OCI-LY3 (cell line): ENCODE measurements around the gene SH2D6.
A peak's percentile ranks its signal among the peaks of the same experiment; 100 is the strongest.

ENCODE experiments used
- H2AFZ ChIP-seq: fragments of 200-600, 300-600 bp; shearing (Covaris generic); 2 replicates; pipeline ENCODE4 v1.6.0; 2014; ENCODE audit warnings: antibody characterized with exemption, low read depth, low read length
- H3K27ac ChIP-seq: fragments of 200-600, 300-600 bp; sonication (generic); 2 replicates; pipeline ENCODE4 v1.5.1; 2014; ENCODE audit warnings: mild to moderate bottlenecking, low read length, moderate library complexity, mixed read lengths
- H3K27me3 ChIP-seq: fragments of 200-600, 300-600 bp; sonication (generic); 2 replicates; pipeline ENCODE4 v1.6.1; 2014; ENCODE audit warnings: low read depth, low read length, mixed read lengths
- H3K36me3 ChIP-seq: fragments of 200-600, 300-600 bp; sonication (generic); replicated peaks from 2 replicates; pipeline ENCODE3; 2014; ENCODE audit warnings: low read depth, low read length, mixed read lengths
- H3K4me1 ChIP-seq: fragments of 300-600, 200-600 bp; sonication (generic); 2 replicates; pipeline ENCODE4 v1.6.1; 2014; ENCODE audit warnings: low read length, mixed read lengths
- H3K4me2 ChIP-seq: fragments of 200-600, 300-600 bp; sonication (generic); 2 replicates; pipeline ENCODE4 v1.6.1; 2014; ENCODE audit warnings: low read length, mixed read lengths
- H3K4me3 ChIP-seq: fragments of 300-600, 200-600 bp; sonication (generic); 2 replicates; pipeline ENCODE4 v1.5.1; 2014; ENCODE audit warnings: antibody characterized with exemption, mild to moderate bottlenecking, low read length, moderate library complexity
- H3K79me2 ChIP-seq: fragments of 300-600, 200-600 bp; shearing (Covaris generic); 2 replicates; pipeline ENCODE4 v1.6.1; 2014; ENCODE audit warnings: mild to moderate bottlenecking, low read length, mixed read lengths
- H3K9ac ChIP-seq: fragments of 300-600, 200-600 bp; shearing (Covaris generic); 2 replicates; pipeline ENCODE4 v1.6.0; 2014; ENCODE audit warnings: mild to moderate bottlenecking, low read length, moderate library complexity
- H3K9me3 ChIP-seq: fragments of 200-600, 300-600 bp; shearing (Covaris generic); 2 replicates; pipeline ENCODE4 v1.6.1; 2014; ENCODE audit warnings: low read length, mixed read lengths; ENCODE audit not compliant: insufficient read depth
- H4K20me1 ChIP-seq: fragments of 200-600, 300-600 bp; sonication (generic); 2 replicates; pipeline ENCODE4 v1.6.1; 2016; ENCODE audit warnings: low read length, mixed read lengths; ENCODE audit not compliant: insufficient read depth
- EZH2phosphoT487 ChIP-seq: fragments of 200-600 bp; shearing (Covaris generic); IDR thresholded peaks from 2 replicates; pipeline ENCODE4 v1.6.1; 2018; ENCODE audit warnings: antibody characterized with exemption, mixed run types, low read depth
- TF ChIP-seq, protein P1 (sequence below): fragments of 200-600, 300-600 bp; sonication (generic); IDR thresholded peaks from 2 replicates; pipeline ENCODE4 v1.5.1; 2014; ENCODE audit warnings: antibody characterized with exemption, low read length, low read depth

The SH2D6 gene

DNA sequence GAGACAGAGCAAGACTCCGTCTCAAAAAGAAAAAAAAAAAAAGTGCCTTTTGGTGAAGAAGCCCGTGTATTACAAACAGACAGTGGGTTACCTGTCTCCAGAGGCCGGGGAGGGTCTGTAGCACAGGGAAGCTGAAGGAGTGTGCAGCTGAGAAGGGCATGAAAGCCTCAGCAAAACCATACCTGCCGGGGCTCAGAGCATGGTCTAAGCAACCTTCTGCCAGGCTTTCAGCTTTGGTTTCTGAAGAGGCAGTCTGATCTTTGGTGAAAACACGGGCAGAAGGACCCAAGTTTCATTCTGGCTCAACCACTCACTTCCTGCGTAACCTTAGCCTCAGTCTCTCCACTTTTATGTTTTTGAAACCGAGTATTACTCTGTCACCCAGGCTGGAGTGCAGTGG, 21.5 kb downstream of the SH2D6 start:
- H3K79me2 ChIP-seq = no peaks in the 10 kb centered on the region
- H3K4me1 ChIP-seq = peaks cover 38% of the 10 kb centered on the region
- no peak overlapping the region for H3K27ac ChIP-seq
- no peak for TF ChIP-seq EZH2phosphoT487
- no peaks in the 10 kb centered on the region for H3K9me3 ChIP-seq
- H3K27me3 ChIP-seq = no peaks in the 10 kb centered on the region
- no peaks in the 10 kb centered on the region for H4K20me1 ChIP-seq
- H3K36me3 ChIP-seq = no peaks in the 10 kb centered on the region
- H3K9ac ChIP-seq = peak overlapping the region; percentile 21; the same call in 1 of the 2 replicates
- H3K4me3 ChIP-seq = no peak overlapping the region
- H2AFZ ChIP-seq = peak overlapping the region; percentile 94
- H3K4me2 ChIP-seq = peak overlapping the region; percentile 52

GRCh38 chr2:85440729-85441128, 22.2 kb downstream of the SH2D6 start:
- H3K4me1 ChIP-seq = peaks cover 38% of the 10 kb centered on the region
- no peak overlapping the region for H3K4me3 ChIP-seq
- H3K79me2 ChIP-seq = no peaks in the 10 kb centered on the region
- no peaks in the 10 kb centered on the region for H4K20me1 ChIP-seq
- no peak overlapping the region for H3K9ac ChIP-seq
- H2AFZ ChIP-seq = no peak overlapping the region
- no peaks in the 10 kb centered on the region for H3K27me3 ChIP-seq
- no peaks in the 10 kb centered on the region for H3K9me3 ChIP-seq
- H3K36me3 ChIP-seq = no peaks in the 10 kb centered on the region
- TF ChIP-seq, protein P1, sequence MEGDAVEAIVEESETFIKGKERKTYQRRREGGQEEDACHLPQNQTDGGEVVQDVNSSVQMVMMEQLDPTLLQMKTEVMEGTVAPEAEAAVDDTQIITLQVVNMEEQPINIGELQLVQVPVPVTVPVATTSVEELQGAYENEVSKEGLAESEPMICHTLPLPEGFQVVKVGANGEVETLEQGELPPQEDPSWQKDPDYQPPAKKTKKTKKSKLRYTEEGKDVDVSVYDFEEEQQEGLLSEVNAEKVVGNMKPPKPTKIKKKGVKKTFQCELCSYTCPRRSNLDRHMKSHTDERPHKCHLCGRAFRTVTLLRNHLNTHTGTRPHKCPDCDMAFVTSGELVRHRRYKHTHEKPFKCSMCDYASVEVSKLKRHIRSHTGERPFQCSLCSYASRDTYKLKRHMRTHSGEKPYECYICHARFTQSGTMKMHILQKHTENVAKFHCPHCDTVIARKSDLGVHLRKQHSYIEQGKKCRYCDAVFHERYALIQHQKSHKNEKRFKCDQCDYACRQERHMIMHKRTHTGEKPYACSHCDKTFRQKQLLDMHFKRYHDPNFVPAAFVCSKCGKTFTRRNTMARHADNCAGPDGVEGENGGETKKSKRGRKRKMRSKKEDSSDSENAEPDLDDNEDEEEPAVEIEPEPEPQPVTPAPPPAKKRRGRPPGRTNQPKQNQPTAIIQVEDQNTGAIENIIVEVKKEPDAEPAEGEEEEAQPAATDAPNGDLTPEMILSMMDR = no peak
- no peak for TF ChIP-seq EZH2phosphoT487
- H3K4me2 ChIP-seq = no peak overlapping the region
- no peak overlapping the region for H3K27ac ChIP-seq

DNA sequence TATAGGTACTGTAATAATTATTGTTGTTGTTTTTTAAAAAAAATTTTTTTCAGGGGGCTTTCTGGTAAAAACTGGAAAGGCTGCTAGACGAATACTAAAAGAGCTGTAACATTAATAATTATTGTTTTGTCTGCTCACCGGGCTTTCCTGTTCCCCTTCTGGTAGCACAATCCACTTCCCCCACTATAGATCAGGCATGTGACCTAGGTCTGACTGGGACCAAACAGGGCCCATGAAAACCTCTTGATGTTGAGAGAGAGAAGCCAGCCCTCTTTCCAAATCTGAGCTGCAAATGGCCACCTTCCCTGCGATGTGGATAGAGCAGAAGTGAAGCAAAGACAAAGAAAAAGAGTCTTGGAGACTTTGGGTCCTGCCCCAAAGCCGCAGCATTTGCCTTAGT, 23.4 kb downstream of the SH2D6 start:
- Histone ChIP-seq H3K4me2 (0 out of 2 replicates have a peak overlapping the region, but pooled peaks have one; percentile 5), H4K20me1 (no peaks in the 10 kb centered on the region), H3K9ac (no peak overlapping the region), H3K27ac (no peak overlapping the region), H3K36me3 (no peaks in the 10 kb centered on the region), H3K27me3 (no peaks in the 10 kb centered on the region), H3K4me3 (no peak overlapping the region), H3K4me1 (peaks cover 36% of the 10 kb centered on the region), H3K9me3 (no peaks in the 10 kb centered on the region), H3K79me2 (no peaks in the 10 kb centered on the region), H2AFZ (peak overlapping the region; percentile 66)
- TF ChIP-seq, protein P1 = no peak
- no peak for TF ChIP-seq EZH2phosphoT487

DNA sequence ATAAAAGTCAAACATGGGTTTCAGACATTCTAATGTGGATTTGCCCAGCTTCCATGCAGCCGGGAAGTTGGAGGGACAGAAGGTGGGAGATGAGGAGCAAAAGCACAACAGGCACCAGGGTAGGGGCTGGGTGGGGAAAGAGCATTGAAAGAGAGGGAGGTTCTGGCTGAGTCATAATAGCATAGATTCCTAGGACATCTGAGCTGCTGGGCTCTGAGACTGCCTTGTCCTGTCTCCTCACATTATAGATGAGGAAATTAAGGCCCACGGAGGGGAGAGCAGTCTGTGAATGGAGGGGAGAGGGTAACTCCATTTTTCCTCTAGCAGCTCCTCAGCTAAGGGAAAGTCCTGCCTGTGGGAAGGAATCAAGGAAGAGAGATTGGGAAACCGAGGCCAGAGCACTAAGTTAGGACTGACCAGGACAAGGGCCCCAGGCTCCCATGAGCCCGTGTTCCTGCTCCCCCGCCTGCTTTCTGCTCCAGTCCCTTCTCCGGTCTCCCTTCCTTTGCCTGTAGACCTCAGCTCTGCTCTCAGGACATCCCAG, 26.2 kb downstream of the SH2D6 start:
- Histone ChIP-seq H3K9ac (no peak overlapping the region), H2AFZ (no peak overlapping the region), H3K27ac (no peak overlapping the region), H3K36me3 (no peaks in the 10 kb centered on the region), H3K4me3 (no peak overlapping the region), H3K4me2 (no peak overlapping the region), H3K4me1 (peaks cover 15% of the 10 kb centered on the region), H3K27me3 (no peaks in the 10 kb centered on the region), H4K20me1 (no peaks in the 10 kb centered on the region), H3K79me2 (no peaks in the 10 kb centered on the region), H3K9me3 (no peaks in the 10 kb centered on the region)
- TF ChIP-seq, protein P1 = no peak
- no peak for TF ChIP-seq EZH2phosphoT487
